Psoas muscle (tissue), 8 donors: Measurements from ENCODE around the gene CD53. TPM values are rescaled to one million over a fixed set of nuclear protein-coding genes. Genes with fewer than 3 reads are reported as not detected.
"Not testable (repeated sequence)": the region's sequence is repeated elsewhere in the genome, so short reads cannot be mapped to it uniquely, and the experiment has no call there.

ENCODE experiments used
- ATAC-seq, 4 donors: fragments of 200-7000 bp; cut with Tn5 transposase; one replicate each; pipeline ENCODE4 v1.9.1; 2020; ENCODE audit warnings: moderate library complexity in 3 of 4, mild to moderate bottlenecking in 2 of 4
- DNase-seq, 2 donors: peaks; one replicate each; pipeline ENCODE4 v3.0.0-alpha.2; 2020
- H3K27ac ChIP-seq: fragments of 200-600 bp; one replicate; pipeline ENCODE4 v1.8.0; 2022
- H3K27me3 ChIP-seq, 3 donors: fragments of 200-600 bp in 1 of 3; one replicate each; pipeline versions ENCODE4 v1.6.1 to v1.8.0; 2013 to 2022; ENCODE audit warnings: low read length in 2 of 3, mild to moderate bottlenecking in 2 of 3, moderate library complexity in 1 of 3; ENCODE audit not compliant: insufficient read depth in 3 of 3
- H3K36me3 ChIP-seq, 2 donors: fragments of 200-600 bp in 1 of 2; one replicate each; pipeline versions ENCODE4 v1.6.1 to v1.8.0; 2013 to 2022; ENCODE audit warnings: low read depth in 1 of 2, mild to moderate bottlenecking in 1 of 2, moderate library complexity in 1 of 2; ENCODE audit not compliant: insufficient read depth in 1 of 2
- H3K4me1 ChIP-seq: fragments of 200-600 bp; one replicate; pipeline ENCODE4 v1.8.0; 2022
- H3K4me3 ChIP-seq: fragments of 200-600 bp; one replicate; pipeline ENCODE4 v1.8.0; 2022; ENCODE audit warnings: mild to moderate bottlenecking
- H3K9me3 ChIP-seq: fragments of 200-600 bp; one replicate; pipeline ENCODE4 v1.8.0; 2022
- WGBS, 3 donors: extraction: QIAGEN DNeasy Blood & Tissue Kit; methylation state at CpG; one replicate each; pipeline versions ENCODE4 v1.1.6 to v1.1.7; 2013; 5-methylcytosine and 5-hydroxymethylcytosine counted together
- intact Hi-C, 2 donors: fragments of 100-400 bp; cut with DNase I; formaldehyde crosslinking; loops; one replicate each; pipeline versions ENCODE4 v1.11.0 to v1.14.2; 2022
- long read RNA-seq, 2 donors: library from polyadenylated mRNA; unstranded; transcript quantifications; one replicate each; pipeline ENCODE4 v2.0.0, GENCODE V29; 2021
- polyA plus RNA-seq, 3 donors: library from polyadenylated mRNA; stranded (reverse); fragments of 200-250 nt; gene quantifications; one replicate each; pipeline ENCODE4 v1.2.3, GENCODE V29; 2013
- total RNA-seq, 4 donors: library from RNA; stranded (reverse); fragmentation: NEBNext Ultra II Directional in 2 of 4; extraction: Animal tissue kit (Norgen Biotek cat#: 25700) in 2 of 4; gene quantifications; one replicate each; pipeline versions ENCODE4 v1.2.1 to v1.2.4, GENCODE V29; 2021 to 2023
- TF ChIP-seq, protein P1 (sequence below): fragments of 200-600 bp; IDR thresholded peaks from one replicate; pipeline ENCODE4 v1.8.0; 2022; ENCODE audit warnings: antibody characterized with exemption
- donor health status: healthy with polysubstance abuse.
- donor health status: DM: no; HTN: no; CAD: no; lungs with moderate emphysema.
- donor health status: Bipolar disorder and iron deficiency.
- donor health status: healthy.
- donor health status: DM: yes; HTN: yes; CAD: no.
- donor health status: DM: no; HTN: no; CAD: no.
- donor health status: DM: no; HTN: no; CAD: no.
- donor health status: DM: yes; HTN: yes; CAD: no.

Gene CD53
- 10 to 100 TPM in 1 of 4 donors, 1 to 10 TPM in 3; 4.4 to 10.2 (median 6.4) TPM for total RNA-seq
- polyA plus RNA-seq, result 1 to 10 TPM; 1.5 to 6.5 (median 2.1) TPM
- long read RNA-seq, donor 1, result 0 reads
- long read RNA-seq, donor 2, result 0 reads

GRCh38 chr1:110872745-110873720 lies at the start of gene CD53:
Gene CD53 (plus strand): TSS chr1:110873148. CDS start chr1:110891409, 18,261 bp downstream.
- 47 to 64% (median 57%) methylated on average over 11 of the region's 11 CpGs for WGBS, 3 donors
- intact Hi-C loops, result loop anchor here in 1 of 2 donors (10.0 kb wide), 1 partner anchor 1278 kb away; no protein-coding TSS in a partner anchor

DNA sequence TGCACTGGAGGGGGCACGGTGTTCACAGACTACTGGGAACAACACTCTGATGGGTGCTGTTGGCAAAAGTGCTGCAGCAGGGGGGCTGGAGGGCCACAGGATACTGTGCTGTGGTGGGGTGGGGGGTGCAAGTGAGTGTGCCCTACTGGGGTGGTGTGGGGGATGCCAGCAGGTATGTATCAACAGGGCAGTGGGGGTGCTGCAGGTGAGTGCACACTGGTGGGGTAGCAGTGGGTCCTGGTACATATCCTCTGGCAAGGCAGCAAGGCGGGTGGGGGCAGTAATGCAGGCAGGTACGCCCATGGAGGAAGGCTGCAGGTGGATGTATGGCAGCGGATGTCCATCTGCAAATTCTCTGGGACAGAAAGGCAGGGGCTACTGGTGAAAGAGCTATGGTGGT lies 48.8 kb upstream of the CD53 start:
- intact Hi-C loops, result no loop called here
- TF ChIP-seq, protein P1, sequence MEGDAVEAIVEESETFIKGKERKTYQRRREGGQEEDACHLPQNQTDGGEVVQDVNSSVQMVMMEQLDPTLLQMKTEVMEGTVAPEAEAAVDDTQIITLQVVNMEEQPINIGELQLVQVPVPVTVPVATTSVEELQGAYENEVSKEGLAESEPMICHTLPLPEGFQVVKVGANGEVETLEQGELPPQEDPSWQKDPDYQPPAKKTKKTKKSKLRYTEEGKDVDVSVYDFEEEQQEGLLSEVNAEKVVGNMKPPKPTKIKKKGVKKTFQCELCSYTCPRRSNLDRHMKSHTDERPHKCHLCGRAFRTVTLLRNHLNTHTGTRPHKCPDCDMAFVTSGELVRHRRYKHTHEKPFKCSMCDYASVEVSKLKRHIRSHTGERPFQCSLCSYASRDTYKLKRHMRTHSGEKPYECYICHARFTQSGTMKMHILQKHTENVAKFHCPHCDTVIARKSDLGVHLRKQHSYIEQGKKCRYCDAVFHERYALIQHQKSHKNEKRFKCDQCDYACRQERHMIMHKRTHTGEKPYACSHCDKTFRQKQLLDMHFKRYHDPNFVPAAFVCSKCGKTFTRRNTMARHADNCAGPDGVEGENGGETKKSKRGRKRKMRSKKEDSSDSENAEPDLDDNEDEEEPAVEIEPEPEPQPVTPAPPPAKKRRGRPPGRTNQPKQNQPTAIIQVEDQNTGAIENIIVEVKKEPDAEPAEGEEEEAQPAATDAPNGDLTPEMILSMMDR, result no peak
- Histone ChIP-seq H3K36me3 (no peaks in the 10 kb centered on the region), H3K27me3 (peaks cover 0 to 2% (median 0%) of the 10 kb centered on the region in 3 donors), H3K4me1 (no peaks in the 10 kb centered on the region), H3K9me3 (no peaks in the 10 kb centered on the region), H3K27ac (no peak overlapping the region), H3K4me3 (no peak overlapping the region)
- ATAC-seq, result no peak
- 76 to 84% (median 83%) methylated on average over 4 of the region's 4 CpGs for WGBS, 3 donors
- DNase-seq, result no peak

More at GRCh38 chr1:110872745-110873720, at the start of gene CD53:
- DNase-seq, result no peak
- Histone ChIP-seq H3K27ac (no peak within 1 kb of the TSS), H3K4me1 (no peaks in the 10 kb centered on the region), H3K27me3 (no peaks in the 10 kb centered on the region), H3K9me3 (peaks cover 6% of the 10 kb centered on the region), H3K36me3 (no peaks in the 10 kb centered on the region), H3K4me3 (peak within 1 kb of the TSS; percentile 49)
- TF ChIP-seq, protein P1, result no peak
- ATAC-seq, result no peak

- DNase-seq (no peak), ATAC-seq (no peak)
- intact Hi-C loops, result no loop called here
- H3K4me1 ChIP-seq, result no peaks in the 10 kb centered on the region
- H3K27me3 ChIP-seq, result no peaks in the 10 kb centered on the region
- no peak overlapping the region for H3K27ac ChIP-seq
- H3K4me3 ChIP-seq, result no peak overlapping the region
- 42 to 47% (median 46%) methylated on average over 5 of the region's 5 CpGs for WGBS, 3 donors
- no peaks in the 10 kb centered on the region for H3K36me3 ChIP-seq
- no peaks in the 10 kb centered on the region for H3K9me3 ChIP-seq
- TF ChIP-seq, protein P1, result peak; percentile 14
These were observed 42.9 kb upstream of the CD53 start for GRCh38 chr1:110829955-110830553.

DNA sequence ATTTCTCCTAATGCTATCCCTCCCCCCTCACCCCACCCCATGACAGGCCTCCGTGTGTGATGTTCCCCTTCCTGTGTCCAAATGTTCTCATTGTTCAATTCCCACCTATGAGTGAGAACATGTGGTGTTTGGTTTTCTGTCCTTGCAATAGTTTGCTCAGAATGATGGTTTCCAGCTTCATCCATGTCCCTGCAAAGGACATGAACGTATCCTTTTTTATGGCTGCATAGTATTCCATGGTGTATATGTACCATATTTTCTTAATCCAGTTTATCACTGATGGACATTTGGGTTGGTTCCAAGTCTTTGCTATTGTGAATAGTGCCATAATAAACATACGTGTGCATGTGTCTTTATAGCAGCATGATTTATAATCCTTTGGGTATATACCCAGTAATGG lies 39.2 kb upstream of the CD53 start:
- H3K27ac ChIP-seq, DNase-seq, H3K4me3 ChIP-seq, H3K36me3 ChIP-seq, ATAC-seq, intact Hi-C loops, H3K27me3 ChIP-seq, H3K9me3 ChIP-seq, H3K4me1 ChIP-seq: not testable (repeated sequence)
- 55 to 77% (median 69%) methylated on average over 2 to 3 of the region's 3 CpGs for WGBS, 3 donors

DNA sequence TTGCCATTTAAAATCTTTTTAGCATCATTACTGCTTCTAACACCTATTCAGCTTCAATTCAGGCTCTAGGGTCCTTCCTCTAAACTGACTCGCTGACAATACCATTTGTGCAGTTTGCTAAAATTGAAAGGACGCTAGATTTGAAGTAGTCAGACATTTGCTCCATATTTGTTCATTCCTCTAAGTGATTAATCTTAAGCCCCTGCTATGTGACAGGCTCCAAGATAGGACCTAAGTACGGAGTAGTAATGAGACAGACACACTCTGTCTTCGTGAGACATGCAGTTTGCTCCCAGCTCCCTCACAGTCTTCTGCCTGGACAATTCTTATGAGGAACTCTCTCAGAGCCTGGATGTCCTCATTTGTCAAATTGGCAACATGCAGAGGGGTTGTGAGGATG lies 26.1 kb upstream of the CD53 start:
- TF ChIP-seq, protein P1, result no peak
- intact Hi-C loops, result no loop called here
- Histone ChIP-seq H3K36me3 (no peaks in the 10 kb centered on the region), H3K27ac (no peak overlapping the region), H3K4me1 (no peaks in the 10 kb centered on the region), H3K9me3 (peaks cover 3% of the 10 kb centered on the region), H3K4me3 (no peak overlapping the region), H3K27me3 (peaks cover 0 to 1% (median 0%) of the 10 kb centered on the region in 3 donors)
- DNase-seq (no peak), ATAC-seq (no peak)
- WGBS, 3 donors, result 57 to 67% (median 66%) methylated on average over 4 of the region's 4 CpGs
